Smooth muscle cell (in vitro differentiated cells): ENCODE data around the gene SPATA19. TPM values are rescaled to one million over a fixed set of nuclear protein-coding genes. Genes with fewer than 3 reads are reported as not detected.

Experiments
- DNase-seq: peaks from one replicate; lab custom pipeline; 2025; ENCODE audit not compliant: unreplicated experiment; lab: John Stamatoyannopoulos, UW
- H2AFZ ChIP-seq: fragments of 200-600 bp; sonication (generic); 2 replicates; pipeline ENCODE4 v1.6.0; 2016; ENCODE audit warnings: antibody characterized with exemption, low read depth, mild to moderate bottlenecking
- H3F3A ChIP-seq: fragments of 200-600 bp; sonication (generic); 2 replicates; pipeline ENCODE4 v1.6.0; 2017; ENCODE audit warnings: antibody characterized with exemption, low read depth
- H3K27ac ChIP-seq: fragments of 200-600 bp; sonication (generic); 2 replicates; pipeline ENCODE4 v1.5.1; 2016; ENCODE audit warnings: low read depth, mild to moderate bottlenecking
- H3K27me3 ChIP-seq: fragments of 200-600 bp; sonication (generic); 2 replicates; pipeline ENCODE4 v1.6.1; 2016; ENCODE audit warnings: low read depth, mild to moderate bottlenecking
- H3K36me3 ChIP-seq: fragments of 200-600 bp; sonication (generic); 2 replicates; pipeline ENCODE4 v1.5.1; 2016; ENCODE audit warnings: low read depth
- H3K4me1 ChIP-seq: fragments of 200-600 bp; sonication (generic); 2 replicates; pipeline ENCODE4 v1.5.1; 2016; ENCODE audit warnings: low read depth
- H3K4me2 ChIP-seq: fragments of 200-600 bp; sonication (generic); 2 replicates; pipeline ENCODE4 v1.6.0; 2016; ENCODE audit warnings: mild to moderate bottlenecking
- H3K4me3 ChIP-seq: fragments of 200-600 bp; sonication (generic); 2 replicates; pipeline ENCODE4 v1.5.1; 2016; ENCODE audit warnings: mild to moderate bottlenecking
- H3K79me2 ChIP-seq: fragments of 200-600 bp; sonication (generic); 2 replicates; pipeline ENCODE4 v1.6.0; 2016; ENCODE audit warnings: low read depth, mild to moderate bottlenecking
- H3K9ac ChIP-seq: fragments of 200-600 bp; sonication (generic); 2 replicates; pipeline ENCODE4 v1.6.0; 2016; ENCODE audit warnings: low read depth
- H3K9me3 ChIP-seq: fragments of 200-600 bp; sonication (generic); replicated peaks from 2 replicates; pipeline ENCODE4 v1.5.1; 2016; ENCODE audit warnings: low read depth
- H4K20me1 ChIP-seq: fragments of 200-600 bp; sonication (generic); 2 replicates; pipeline ENCODE4 v1.6.0; 2016; ENCODE audit warnings: low read depth
- WGBS: methylation state at CpG from one replicate; pipeline ENCODE4 v1.1.7; 2016; ENCODE audit warnings: low lambda C conversion rate; 5-methylcytosine and 5-hydroxymethylcytosine counted together
- polyA plus RNA-seq: library from polyadenylated mRNA; unstranded; fragments of >200 nt; fragmentation: Nextera tagmentation; extraction: Ambion mirVana; gene quantifications from 2 replicates; pipeline ENCODE4 v1.2.1, GENCODE V29; 2016
- total RNA-seq: library from RNA; depleted of rRNA; stranded (reverse); fragments of >200 nt; gene quantifications from 2 replicates; pipeline ENCODE4 v1.2.3, GENCODE V29; 2014
- TF ChIP-seq, protein P1 (sequence below): fragments of 200-600 bp; sonication (generic); IDR thresholded peaks from 2 replicates; pipeline ENCODE4 v1.5.1; 2017; ENCODE audit warnings: borderline replicate concordance, mild to moderate bottlenecking, antibody characterized with exemption; ENCODE audit not compliant: insufficient read depth, poor library complexity, severe bottlenecking

Gene SPATA19
- total and polyA plus RNA-seq, 2 experiments from 2014 or later, result 0.76 TPM; not detected in 1

DNA sequence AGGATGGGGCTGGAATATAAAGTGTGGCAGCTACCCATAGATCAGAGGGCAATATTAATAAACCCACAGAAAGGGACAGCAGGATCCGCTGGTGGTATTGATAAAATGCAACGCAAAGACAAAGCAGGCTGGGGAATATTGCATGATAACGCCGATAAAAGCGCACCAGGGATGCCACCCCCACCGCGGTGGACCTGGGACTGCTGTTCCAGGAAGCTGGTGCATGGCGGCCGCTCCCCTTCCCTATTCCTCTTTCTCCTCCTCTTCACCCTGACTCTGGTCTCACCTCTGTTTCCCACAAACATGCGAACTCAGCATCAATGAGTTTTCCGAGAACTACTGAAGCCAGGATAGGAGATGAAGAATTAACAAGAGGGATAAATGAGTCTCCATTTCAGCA lies 20.2 kb downstream of the SPATA19 start:
- no peak overlapping the region for H2AFZ ChIP-seq
- H4K20me1 ChIP-seq, result no peaks in the 10 kb centered on the region
- no peak overlapping the region for H3K4me2 ChIP-seq
- H3K27ac ChIP-seq, result no peak overlapping the region
- H3K4me3 ChIP-seq, result no peak overlapping the region
- no peaks in the 10 kb centered on the region for H3K9me3 ChIP-seq
- TF ChIP-seq, protein P1, sequence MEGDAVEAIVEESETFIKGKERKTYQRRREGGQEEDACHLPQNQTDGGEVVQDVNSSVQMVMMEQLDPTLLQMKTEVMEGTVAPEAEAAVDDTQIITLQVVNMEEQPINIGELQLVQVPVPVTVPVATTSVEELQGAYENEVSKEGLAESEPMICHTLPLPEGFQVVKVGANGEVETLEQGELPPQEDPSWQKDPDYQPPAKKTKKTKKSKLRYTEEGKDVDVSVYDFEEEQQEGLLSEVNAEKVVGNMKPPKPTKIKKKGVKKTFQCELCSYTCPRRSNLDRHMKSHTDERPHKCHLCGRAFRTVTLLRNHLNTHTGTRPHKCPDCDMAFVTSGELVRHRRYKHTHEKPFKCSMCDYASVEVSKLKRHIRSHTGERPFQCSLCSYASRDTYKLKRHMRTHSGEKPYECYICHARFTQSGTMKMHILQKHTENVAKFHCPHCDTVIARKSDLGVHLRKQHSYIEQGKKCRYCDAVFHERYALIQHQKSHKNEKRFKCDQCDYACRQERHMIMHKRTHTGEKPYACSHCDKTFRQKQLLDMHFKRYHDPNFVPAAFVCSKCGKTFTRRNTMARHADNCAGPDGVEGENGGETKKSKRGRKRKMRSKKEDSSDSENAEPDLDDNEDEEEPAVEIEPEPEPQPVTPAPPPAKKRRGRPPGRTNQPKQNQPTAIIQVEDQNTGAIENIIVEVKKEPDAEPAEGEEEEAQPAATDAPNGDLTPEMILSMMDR, result no peak
- DNase-seq, result no peak
- H3K27me3 ChIP-seq, result peaks cover 63% of the 10 kb centered on the region
- no peaks in the 10 kb centered on the region for H3K79me2 ChIP-seq
- no peak overlapping the region for H3K9ac ChIP-seq
- no peaks in the 10 kb centered on the region for H3K4me1 ChIP-seq
- no peaks in the 10 kb centered on the region for H3F3A ChIP-seq
- H3K36me3 ChIP-seq, result no peaks in the 10 kb centered on the region
- WGBS, result 95% methylated on average over 11 of the region's 11 CpGs

GRCh38 chr11:133824593-133824992 lies 20.7 kb downstream of the SPATA19 start:
- no peaks in the 10 kb centered on the region for H3K36me3 ChIP-seq
- no peak overlapping the region for H2AFZ ChIP-seq
- TF ChIP-seq, protein P1, result no peak
- H3K4me3 ChIP-seq, result no peak overlapping the region
- H3K4me1 ChIP-seq, result no peaks in the 10 kb centered on the region
- WGBS, result 83% methylated on average over 9 of the region's 9 CpGs
- no peak overlapping the region for H3K9ac ChIP-seq
- no peak overlapping the region for H3K4me2 ChIP-seq
- no peaks in the 10 kb centered on the region for H3K9me3 ChIP-seq
- no peak for DNase-seq
- no peaks in the 10 kb centered on the region for H3K79me2 ChIP-seq
- no peak overlapping the region for H3K27ac ChIP-seq
- peaks cover 63% of the 10 kb centered on the region for H3K27me3 ChIP-seq
- H3F3A ChIP-seq, result no peaks in the 10 kb centered on the region
- no peaks in the 10 kb centered on the region for H4K20me1 ChIP-seq

DNA sequence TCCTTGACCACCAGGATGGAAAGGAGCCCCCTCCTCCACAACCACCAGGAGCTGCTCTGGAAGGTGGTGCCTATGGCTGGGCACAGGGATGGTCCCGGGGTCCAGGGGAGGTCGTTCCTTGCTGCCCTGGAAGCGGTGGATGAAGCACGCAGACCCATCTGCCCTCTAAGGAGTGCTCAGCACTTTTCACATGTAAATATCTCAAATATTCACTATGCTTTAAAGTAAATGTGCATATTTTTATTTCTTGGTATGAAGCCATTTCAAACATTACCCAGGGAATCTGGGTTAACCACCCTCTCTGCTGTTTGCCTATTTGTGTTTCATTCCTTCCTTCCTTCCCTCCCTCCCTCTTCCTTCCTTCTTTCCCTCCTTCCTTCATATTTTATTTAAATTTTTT lies 21.7 kb downstream of the SPATA19 start:
- H4K20me1 ChIP-seq, result no peaks in the 10 kb centered on the region
- peaks cover 63% of the 10 kb centered on the region for H3K27me3 ChIP-seq
- H3K4me3 ChIP-seq, result no peak overlapping the region
- H3K79me2 ChIP-seq, result no peaks in the 10 kb centered on the region
- H3K4me1 ChIP-seq, result no peaks in the 10 kb centered on the region
- DNase-seq, result no peak
- WGBS, result 93% methylated on average over 4 of the region's 4 CpGs
- no peaks in the 10 kb centered on the region for H3K9me3 ChIP-seq
- no peak overlapping the region for H3K27ac ChIP-seq
- no peak overlapping the region for H3K9ac ChIP-seq
- no peaks in the 10 kb centered on the region for H3K36me3 ChIP-seq
- H2AFZ ChIP-seq, result no peak overlapping the region
- no peak overlapping the region for H3K4me2 ChIP-seq
- TF ChIP-seq, protein P1, result no peak
- H3F3A ChIP-seq, result no peaks in the 10 kb centered on the region

DNA sequence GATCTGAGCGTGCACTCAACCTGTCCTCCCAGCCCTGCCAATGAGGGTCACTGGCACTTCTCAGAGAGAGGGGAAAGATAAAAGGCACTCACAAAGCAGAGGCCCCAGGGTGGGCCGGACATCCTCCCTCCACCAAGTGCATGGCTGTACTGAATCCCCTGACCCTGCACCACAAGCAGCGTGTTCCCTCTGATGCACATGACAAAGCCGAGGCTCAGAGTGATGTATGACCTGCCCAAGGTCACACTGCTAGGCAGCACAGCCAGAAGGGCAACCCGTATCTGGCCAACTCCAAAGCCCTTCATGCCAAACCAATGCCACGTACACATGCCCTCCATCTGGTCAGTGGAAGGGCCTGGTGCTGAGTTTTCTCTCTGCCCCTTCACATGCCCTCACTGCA lies 22.1 kb downstream of the SPATA19 start:
- WGBS, result 95% methylated on average over 6 of the region's 6 CpGs

More for the DNA sequence above, 22.1 kb downstream of the SPATA19 start:
- H3K4me2 ChIP-seq, result no peak overlapping the region
- no peaks in the 10 kb centered on the region for H3K79me2 ChIP-seq
- no peak overlapping the region for H3K27ac ChIP-seq
- TF ChIP-seq, protein P1, result no peak
- H3K27me3 ChIP-seq, result peaks cover 61% of the 10 kb centered on the region
- no peaks in the 10 kb centered on the region for H4K20me1 ChIP-seq
- H3K9me3 ChIP-seq, result no peaks in the 10 kb centered on the region
- H3K36me3 ChIP-seq, result no peaks in the 10 kb centered on the region
- no peak overlapping the region for H2AFZ ChIP-seq
- no peaks in the 10 kb centered on the region for H3K4me1 ChIP-seq
- H3K9ac ChIP-seq, result no peak overlapping the region
- DNase-seq, result no peak
- H3K4me3 ChIP-seq, result no peak overlapping the region
- H3F3A ChIP-seq, result no peaks in the 10 kb centered on the region
